ENCODE measurements around the gene CDK6.

Gene CDK6

GRCh38 chr7:92699966-92700514, 136.3 kb downstream of the CDK6 start:
- H3K4me3 ChIP-seq (ENCODE audit: low read depth, low read length), result no peak overlapping the region
- DNase-seq (ENCODE audit: low read depth), result no peak
- no peak for TF ChIP-seq CTCF (IDR thresholded peaks at IDR 0.05; ENCODE audit: low read depth, low read length, missing control alignments)

GRCh38 chr7:92699560-92699959, 136.8 kb downstream of the CDK6 start:
- no peak for DNase-seq (ENCODE audit: low read depth)
- H3K4me3 ChIP-seq (ENCODE audit: low read depth, low read length), result no peak overlapping the region
- no peak for TF ChIP-seq CTCF (IDR thresholded peaks at IDR 0.05; ENCODE audit: low read depth, low read length, missing control alignments)

GRCh38 chr7:92698237-92698841, 138.0 kb downstream of the CDK6 start:
- no peak for TF ChIP-seq CTCF (IDR thresholded peaks at IDR 0.05; ENCODE audit: low read depth, low read length, missing control alignments)
- DNase-seq (ENCODE audit: low read depth), result no peak
- no peak overlapping the region for H3K4me3 ChIP-seq (ENCODE audit: low read depth, low read length)

- no peak overlapping the region for H3K4me3 ChIP-seq (ENCODE audit: low read depth, low read length)
- no peak for DNase-seq (ENCODE audit: low read depth)
- TF ChIP-seq CTCF (IDR thresholded peaks at IDR 0.05; ENCODE audit: low read depth, low read length, missing control alignments), result no peak
Measured at GRCh38 chr7:92697414-92697813, 139.0 kb downstream of the CDK6 start.

GRCh38 chr7:92697012-92697411, 139.4 kb downstream of the CDK6 start:
- no peak overlapping the region for H3K4me3 ChIP-seq (ENCODE audit: low read depth, low read length)
- no peak for TF ChIP-seq CTCF (IDR thresholded peaks at IDR 0.05; ENCODE audit: low read depth, low read length, missing control alignments)
- DNase-seq (ENCODE audit: low read depth), result no peak

GRCh38 chr7:92696584-92696983, 139.8 kb downstream of the CDK6 start:
- TF ChIP-seq CTCF (IDR thresholded peaks at IDR 0.05; ENCODE audit: low read depth, low read length, missing control alignments), result no peak
- H3K4me3 ChIP-seq (ENCODE audit: low read depth, low read length), result no peak overlapping the region
- no peak for DNase-seq (ENCODE audit: low read depth)
